IMR-90 (cell line): ENCODE measurements around the gene CCDC92.

Experiments used
- CEBPB ChIP-seq: IDR thresholded peaks from 2 replicates; pipeline ENCODE4 v1.6.1; 2012; ENCODE audit warnings: low read depth, low read length, improper control_type of control experiment
- CTCF ChIP-seq: conservative IDR thresholded peaks from 2 replicates; pipeline ENCODE4 v1.5.1; 2012; ENCODE audit warnings: mild to moderate bottlenecking, low read depth, low read length, improper control_type of control experiment
- FOS ChIP-seq: fragments of 150-350 bp; IDR thresholded peaks from 2 replicates; pipeline ENCODE4 v1.6.1; 2016; ENCODE audit warnings: low read depth, low read length
- MAZ ChIP-seq: IDR thresholded peaks from 2 replicates; pipeline ENCODE4 v1.6.1; 2012; ENCODE audit warnings: low read depth, mild to moderate bottlenecking, low read length, improper control_type of control experiment, moderate library complexity, borderline replicate concordance
- POLR2A ChIP-seq: IDR thresholded peaks from 2 replicates; pipeline ENCODE4 v1.6.1; 2012; ENCODE audit warnings: mild to moderate bottlenecking, low read depth, low read length
- RAD21 ChIP-seq: IDR thresholded peaks from 2 replicates; pipeline ENCODE4 v1.6.1; 2012; ENCODE audit warnings: low read length, improper control_type of control experiment
- RCOR1 ChIP-seq: IDR thresholded peaks from 2 replicates; pipeline ENCODE4 v1.6.1; 2012; ENCODE audit warnings: mild to moderate bottlenecking, low read length, improper control_type of control experiment; ENCODE audit not compliant: insufficient replicate concordance
- USF2 ChIP-seq: fragments of 150-350 bp; IDR thresholded peaks from 2 replicates; pipeline ENCODE4 v1.6.1; 2017; ENCODE audit warnings: mild to moderate bottlenecking, antibody characterized with exemption, low read length, low read depth

- TF ChIP-seq FOS (no peak), POLR2A (no peak), CEBPB (no peak), CTCF (no peak), RAD21 (no peak), RCOR1 (no peak), MAZ (no peak), USF2 (no peak)
Measured at GRCh38 chr12:123944696-123945095, 27.9 kb downstream of the CCDC92 start.
